Measurements from ENCODE around the gene CCDC92. TPM values are rescaled to one million over a fixed set of nuclear protein-coding genes. Genes with fewer than 3 reads are reported as not detected.

Gene CCDC92
- total and polyA plus RNA-seq, 2 experiments from 2014 or later, result 16.9 to 60.2 TPM

DNA sequence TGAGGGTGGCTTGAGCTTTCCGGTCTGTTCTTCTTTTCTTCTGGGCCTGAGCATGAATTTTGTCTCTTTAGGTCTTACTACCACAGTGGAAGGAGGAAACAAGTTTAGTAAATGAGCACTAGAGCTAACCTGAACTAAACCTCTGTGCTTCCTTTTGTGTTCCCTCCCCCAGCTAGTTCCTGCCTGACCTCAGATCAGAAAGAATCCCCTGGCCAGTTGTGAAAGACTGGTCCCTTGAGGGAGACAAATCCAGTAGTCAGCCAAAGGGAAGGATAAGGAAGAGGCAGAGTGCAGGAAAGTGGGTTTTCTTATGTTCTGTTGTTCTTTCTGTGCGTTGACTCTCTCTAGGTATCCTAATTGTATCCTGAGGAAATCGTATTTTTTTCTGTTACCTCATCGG, 17.9 kb upstream of the CCDC92 start:
- Histone ChIP-seq H3K4me2 (peak overlapping the region; percentile 47), H3K27ac (peak overlapping the region; percentile 87), H2AFZ (no peak overlapping the region), H4K20me1 (ENCODE audit: insufficient read depth, poor library complexity, severe bottlenecking) (peaks cover 13% of the 10 kb centered on the region), H3K27me3 (no peaks in the 10 kb centered on the region), H3K9me2 (replicated peaks; ENCODE audit: insufficient read depth) (no peaks in the 10 kb centered on the region), H3K4me3 (no peak overlapping the region), H3K79me2 (peaks cover 84% of the 10 kb centered on the region), H3K4me1 (ENCODE audit: insufficient read depth) (peaks cover 61% of the 10 kb centered on the region), H3K36me3 (replicated peaks; ENCODE audit: insufficient read depth, low read depth) (no peaks in the 10 kb centered on the region), H3K9me3 (ENCODE audit: low read depth) (no peaks in the 10 kb centered on the region)
- peak; percentile 41 for DNase-seq (ENCODE audit: low spot score)
- TF ChIP-seq, protein P1, sequence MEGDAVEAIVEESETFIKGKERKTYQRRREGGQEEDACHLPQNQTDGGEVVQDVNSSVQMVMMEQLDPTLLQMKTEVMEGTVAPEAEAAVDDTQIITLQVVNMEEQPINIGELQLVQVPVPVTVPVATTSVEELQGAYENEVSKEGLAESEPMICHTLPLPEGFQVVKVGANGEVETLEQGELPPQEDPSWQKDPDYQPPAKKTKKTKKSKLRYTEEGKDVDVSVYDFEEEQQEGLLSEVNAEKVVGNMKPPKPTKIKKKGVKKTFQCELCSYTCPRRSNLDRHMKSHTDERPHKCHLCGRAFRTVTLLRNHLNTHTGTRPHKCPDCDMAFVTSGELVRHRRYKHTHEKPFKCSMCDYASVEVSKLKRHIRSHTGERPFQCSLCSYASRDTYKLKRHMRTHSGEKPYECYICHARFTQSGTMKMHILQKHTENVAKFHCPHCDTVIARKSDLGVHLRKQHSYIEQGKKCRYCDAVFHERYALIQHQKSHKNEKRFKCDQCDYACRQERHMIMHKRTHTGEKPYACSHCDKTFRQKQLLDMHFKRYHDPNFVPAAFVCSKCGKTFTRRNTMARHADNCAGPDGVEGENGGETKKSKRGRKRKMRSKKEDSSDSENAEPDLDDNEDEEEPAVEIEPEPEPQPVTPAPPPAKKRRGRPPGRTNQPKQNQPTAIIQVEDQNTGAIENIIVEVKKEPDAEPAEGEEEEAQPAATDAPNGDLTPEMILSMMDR (IDR thresholded peaks at IDR 0.05; ENCODE audit: poor library complexity), result no peak
- TF ChIP-seq EZH2phosphoT487 (IDR thresholded peaks at IDR 0.05; ENCODE audit: low read depth, severe bottlenecking, unreplicated experiment), result no peak
- no peak for TF ChIP-seq EZH2 (IDR thresholded peaks at IDR 0.05; ENCODE audit: borderline replicate concordance)
- 73% methylated on average over 4 of the region's 4 CpGs for WGBS (ENCODE audit: low lambda C conversion rate, missing lambda C conversion rate)

DNA sequence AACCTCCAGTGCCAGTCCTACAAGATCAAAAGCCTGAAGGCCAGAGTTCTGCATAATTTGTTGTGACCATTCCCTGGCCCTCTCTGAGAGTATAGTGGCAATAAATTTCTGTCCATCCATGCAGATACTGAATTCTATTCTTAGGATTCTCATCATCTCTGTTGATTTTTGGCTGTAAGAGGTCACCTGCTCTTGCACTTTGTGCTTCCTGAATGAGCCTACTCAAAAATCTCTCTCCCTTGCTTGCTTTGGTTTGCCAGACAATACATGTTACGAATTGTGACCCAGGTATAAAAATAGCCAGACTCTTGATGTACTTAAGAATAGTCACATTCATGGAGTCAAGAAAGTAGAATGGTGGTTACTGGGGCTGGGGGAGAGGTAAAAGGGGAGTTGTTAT, 17.1 kb upstream of the CCDC92 start:
- 91% methylated on average over 1 of the region's 1 CpG for WGBS (ENCODE audit: low lambda C conversion rate, missing lambda C conversion rate)
- peak overlapping the region; percentile 87 for H3K27ac ChIP-seq
- H3K27me3 ChIP-seq, result no peaks in the 10 kb centered on the region
- H3K4me1 ChIP-seq (ENCODE audit: insufficient read depth), result peaks cover 54% of the 10 kb centered on the region
- H4K20me1 ChIP-seq (ENCODE audit: insufficient read depth, poor library complexity, severe bottlenecking), result peaks cover 16% of the 10 kb centered on the region
- H3K4me3 ChIP-seq, result no peak overlapping the region
- H3K79me2 ChIP-seq, result peaks cover 84% of the 10 kb centered on the region
- H3K36me3 ChIP-seq (replicated peaks; ENCODE audit: insufficient read depth, low read depth), result no peaks in the 10 kb centered on the region
- no peak for DNase-seq (ENCODE audit: low spot score)
- no peaks in the 10 kb centered on the region for H3K9me2 ChIP-seq (replicated peaks; ENCODE audit: insufficient read depth)
- TF ChIP-seq EZH2 (IDR thresholded peaks at IDR 0.05; ENCODE audit: borderline replicate concordance) (no peak), EZH2phosphoT487 (IDR thresholded peaks at IDR 0.05; ENCODE audit: low read depth, severe bottlenecking, unreplicated experiment) (no peak)
- TF ChIP-seq, protein P1 (IDR thresholded peaks at IDR 0.05; ENCODE audit: poor library complexity), result no peak
- H3K4me2 ChIP-seq, result peak overlapping the region; percentile 47
- no peak overlapping the region for H2AFZ ChIP-seq
- H3K9me3 ChIP-seq (ENCODE audit: low read depth), result no peaks in the 10 kb centered on the region

DNA sequence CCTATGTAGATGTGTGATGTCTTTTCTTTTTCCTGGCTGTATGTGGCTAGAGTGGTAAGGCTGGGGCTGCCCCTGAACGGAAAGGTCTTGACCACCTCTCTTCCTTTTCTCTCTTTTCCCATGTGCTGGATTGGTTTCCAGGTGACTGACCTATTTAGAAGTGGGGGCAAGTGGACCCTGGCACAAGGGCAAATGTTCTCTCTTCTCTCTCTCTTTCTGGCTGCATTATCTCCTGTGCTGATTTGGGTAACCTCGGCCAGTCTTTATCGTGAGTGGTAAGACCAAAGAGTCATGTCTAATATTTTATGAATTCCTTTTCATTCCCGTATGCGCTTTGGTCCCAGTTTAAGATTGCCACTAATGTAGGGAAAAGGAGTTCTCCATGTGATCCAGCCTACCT, 16.5 kb upstream of the CCDC92 start:
- H3K27ac ChIP-seq, result peak overlapping the region; percentile 87
- no peaks in the 10 kb centered on the region for H3K9me3 ChIP-seq (ENCODE audit: low read depth)
- WGBS (ENCODE audit: low lambda C conversion rate, missing lambda C conversion rate), result 87% methylated on average over 5 of the region's 5 CpGs
- H3K4me1 ChIP-seq (ENCODE audit: insufficient read depth), result peaks cover 53% of the 10 kb centered on the region
- peaks cover 22% of the 10 kb centered on the region for H4K20me1 ChIP-seq (ENCODE audit: insufficient read depth, poor library complexity, severe bottlenecking)
- H3K4me2 ChIP-seq, result no peak overlapping the region
- H2AFZ ChIP-seq, result no peak overlapping the region
- DNase-seq (ENCODE audit: low spot score), result no peak
- H3K9me2 ChIP-seq (replicated peaks; ENCODE audit: insufficient read depth), result no peaks in the 10 kb centered on the region
- H3K27me3 ChIP-seq, result no peaks in the 10 kb centered on the region
- H3K4me3 ChIP-seq, result no peak overlapping the region
- H3K79me2 ChIP-seq, result peaks cover 84% of the 10 kb centered on the region
- H3K36me3 ChIP-seq (replicated peaks; ENCODE audit: insufficient read depth, low read depth), result no peaks in the 10 kb centered on the region
- no peak for TF ChIP-seq EZH2phosphoT487 (IDR thresholded peaks at IDR 0.05; ENCODE audit: low read depth, severe bottlenecking, unreplicated experiment)
- TF ChIP-seq EZH2 (IDR thresholded peaks at IDR 0.05; ENCODE audit: borderline replicate concordance), result no peak
- TF ChIP-seq, protein P1 (IDR thresholded peaks at IDR 0.05; ENCODE audit: poor library complexity), result no peak

DNA sequence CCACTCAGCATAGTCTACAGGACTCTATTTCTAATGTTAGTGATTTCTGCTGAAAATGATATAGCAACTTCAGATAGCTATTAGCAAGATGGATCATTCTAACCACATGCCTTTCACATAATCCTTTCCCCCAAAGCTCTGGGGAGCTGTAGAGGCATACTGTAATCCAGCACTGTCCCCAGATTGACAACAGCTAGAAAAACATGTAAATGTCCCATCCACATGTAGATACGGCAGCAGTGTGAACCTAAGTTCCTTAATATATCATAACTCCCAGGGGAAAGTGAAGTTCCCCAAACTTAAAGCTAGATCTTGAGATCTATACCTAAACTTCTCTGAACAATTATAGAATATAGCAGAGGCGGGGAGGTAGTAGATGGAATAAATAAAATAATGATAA, 14.4 kb upstream of the CCDC92 start:
- Histone ChIP-seq H4K20me1 (ENCODE audit: insufficient read depth, poor library complexity, severe bottlenecking) (peaks cover 25% of the 10 kb centered on the region), H3K79me2 (peaks cover 82% of the 10 kb centered on the region), H3K4me1 (ENCODE audit: insufficient read depth) (peaks cover 33% of the 10 kb centered on the region), H3K27ac (peak overlapping the region; percentile 21), H2AFZ (no peak overlapping the region), H3K4me2 (no peak overlapping the region), H3K36me3 (replicated peaks; ENCODE audit: insufficient read depth, low read depth) (no peaks in the 10 kb centered on the region), H3K9me2 (replicated peaks; ENCODE audit: insufficient read depth) (no peaks in the 10 kb centered on the region), H3K9me3 (ENCODE audit: low read depth) (no peaks in the 10 kb centered on the region), H3K4me3 (no peak overlapping the region), H3K27me3 (no peaks in the 10 kb centered on the region)
- no peak for DNase-seq (ENCODE audit: low spot score)
- TF ChIP-seq EZH2phosphoT487 (IDR thresholded peaks at IDR 0.05; ENCODE audit: low read depth, severe bottlenecking, unreplicated experiment) (no peak), EZH2 (IDR thresholded peaks at IDR 0.05; ENCODE audit: borderline replicate concordance) (no peak)
- TF ChIP-seq, protein P1 (IDR thresholded peaks at IDR 0.05; ENCODE audit: poor library complexity), result no peak
- 95% methylated on average over 2 of the region's 2 CpGs for WGBS (ENCODE audit: low lambda C conversion rate, missing lambda C conversion rate)

All from hepatocyte (in vitro differentiated cells).